Mesodermal cell (in vitro differentiated cells): Measurements from ENCODE around the gene QRSL1.

Experiments
- H3K27ac ChIP-seq: 2 replicates; pipeline ENCODE4 v1.7.0; 2013; ENCODE audit warnings: mild to moderate bottlenecking, low read depth, low read length, moderate library complexity; ENCODE audit not compliant: severe bottlenecking
- H3K36me3 ChIP-seq: 2 replicates; pipeline ENCODE4 v1.7.1; 2013; ENCODE audit warnings: mild to moderate bottlenecking, low read length, moderate library complexity; ENCODE audit not compliant: control insufficient read depth, insufficient read depth
- H3K4me1 ChIP-seq: one replicate; pipeline ENCODE4 v1.7.1; 2013; ENCODE audit warnings: mild to moderate bottlenecking, low read length; ENCODE audit not compliant: insufficient read depth, control insufficient read depth, poor library complexity, severe bottlenecking
- H3K4me3 ChIP-seq: 2 replicates; pipeline ENCODE4 v1.7.0; 2013; ENCODE audit warnings: low read length, control low read depth, mild to moderate bottlenecking; ENCODE audit not compliant: insufficient read depth, poor library complexity, severe bottlenecking; ENCODE audit errors: extremely low read depth
- H3K9me3 ChIP-seq: 2 replicates; pipeline ENCODE4 v1.7.1; 2013; ENCODE audit warnings: mild to moderate bottlenecking, low read length, moderate library complexity; ENCODE audit not compliant: control insufficient read depth
- WGBS, 2 experiments: methylation state at CpG; one replicate each; pipeline ENCODE4 v1.1.5; 2013; ENCODE audit warnings: missing lambda C conversion rate in 2 of 2; ENCODE audit not compliant: insufficient coverage in 2 of 2; 5-methylcytosine and 5-hydroxymethylcytosine counted together

Gene QRSL1

GRCh38 chr6:106612671-106613416 is 16.5 kb upstream of the QRSL1 start:
- Histone ChIP-seq H3K36me3 (no peaks in the 10 kb centered on the region), H3K4me1 (no peaks in the 10 kb centered on the region), H3K27ac (no peak overlapping the region), H3K9me3 (no peaks in the 10 kb centered on the region), H3K4me3 (no peak overlapping the region)
- no CpG with 5 or more reads among the region's 9 CpGs for WGBS, 2 experiments

- Histone ChIP-seq H3K27ac (no peak overlapping the region), H3K9me3 (no peaks in the 10 kb centered on the region), H3K4me3 (no peak overlapping the region), H3K4me1 (no peaks in the 10 kb centered on the region), H3K36me3 (no peaks in the 10 kb centered on the region)
- 33% methylated on average over 1 of the region's 1 CpG; no CpG with 5 or more reads in 1 of the 2 experiments for WGBS, 2 experiments
These were observed 15.8 kb upstream of the QRSL1 start for GRCh38 chr6:106613590-106613989.

GRCh38 chr6:106614166-106614565 is 15.2 kb upstream of the QRSL1 start:
- Histone ChIP-seq H3K9me3 (no peaks in the 10 kb centered on the region), H3K36me3 (no peaks in the 10 kb centered on the region), H3K4me1 (no peaks in the 10 kb centered on the region), H3K27ac (no peak overlapping the region), H3K4me3 (no peak overlapping the region)
- no CpG with 5 or more reads among the region's 1 CpG for WGBS, 2 experiments

- 53 to 66% methylated on average over 2 of the region's 3 CpGs for whole genome bisulfite sequencing, 2 experiments
- no peaks in the 10 kb centered on the region for H3K4me1 ChIP-seq
- no peak overlapping the region for H3K27ac ChIP-seq
- no peak overlapping the region for H3K4me3 ChIP-seq
- no peaks in the 10 kb centered on the region for H3K9me3 ChIP-seq
- no peaks in the 10 kb centered on the region for H3K36me3 ChIP-seq
These were observed 14.7 kb upstream of the QRSL1 start for GRCh38 chr6:106614592-106615257.

- Histone ChIP-seq H3K27ac (no peak overlapping the region), H3K4me3 (no peak overlapping the region), H3K9me3 (no peaks in the 10 kb centered on the region), H3K4me1 (peaks cover 5% of the 10 kb centered on the region), H3K36me3 (peaks cover under 1% of the 10 kb centered on the region)
These were observed 12.1 kb upstream of the QRSL1 start for GRCh38 chr6:106617302-106617701.

GRCh38 chr6:106617857-106618256 is 11.5 kb upstream of the QRSL1 start:
- H3K9me3 ChIP-seq: no peaks in the 10 kb centered on the region
- H3K4me3 ChIP-seq: no peak overlapping the region
- no CpG with 5 or more reads among the region's 1 CpG for WGBS, 2 experiments

GRCh38 chr6:106618324-106618723 is 11.1 kb upstream of the QRSL1 start:
- H3K4me3 ChIP-seq: no peak overlapping the region

More at GRCh38 chr6:106617857-106618256, 11.5 kb upstream of the QRSL1 start:
- Histone ChIP-seq H3K4me1 (peaks cover 5% of the 10 kb centered on the region), H3K27ac (no peak overlapping the region), H3K36me3 (peaks cover 5% of the 10 kb centered on the region)

GRCh38 chr6:106619223-106619622 is 10.2 kb upstream of the QRSL1 start:
- WGBS, 2 experiments: 100% methylated on average over 1 of the region's 1 CpG; no CpG with 5 or more reads in 1 of the 2 experiments
- H3K4me1 ChIP-seq: peaks cover 5% of the 10 kb centered on the region
- H3K4me3 ChIP-seq: no peak overlapping the region
- H3K27ac ChIP-seq: no peak overlapping the region
- H3K9me3 ChIP-seq: no peaks in the 10 kb centered on the region
- peaks cover 5% of the 10 kb centered on the region for H3K36me3 ChIP-seq

More at GRCh38 chr6:106618324-106618723, 11.1 kb upstream of the QRSL1 start:
- peaks cover 5% of the 10 kb centered on the region for H3K36me3 ChIP-seq
- WGBS, 2 experiments: 89 to 93% methylated on average over 3 of the region's 3 CpGs
- no peaks in the 10 kb centered on the region for H3K9me3 ChIP-seq
- H3K4me1 ChIP-seq: peaks cover 5% of the 10 kb centered on the region
- H3K27ac ChIP-seq: no peak overlapping the region

GRCh38 chr6:106620931-106621672 is 8.3 kb upstream of the QRSL1 start:
- no peak overlapping the region for H3K4me3 ChIP-seq
- peaks cover 5% of the 10 kb centered on the region for H3K36me3 ChIP-seq
- H3K4me1 ChIP-seq: peaks cover 5% of the 10 kb centered on the region
- WGBS, 2 experiments: 78% methylated on average over 2 of the region's 3 CpGs; no CpG with 5 or more reads in 1 of the 2 experiments
- H3K27ac ChIP-seq: peak overlapping the region; percentile 52
- no peaks in the 10 kb centered on the region for H3K9me3 ChIP-seq

- Histone ChIP-seq H3K4me3 (no peak overlapping the region), H3K4me1 (peaks cover 5% of the 10 kb centered on the region), H3K9me3 (no peaks in the 10 kb centered on the region), H3K27ac (no peak overlapping the region), H3K36me3 (peaks cover 5% of the 10 kb centered on the region)
- 94 to 98% methylated on average over 4 to 8 of the region's 8 CpGs for WGBS, 2 experiments
These were observed 7.0 kb upstream of the QRSL1 start for GRCh38 chr6:106622412-106622811.
